ENCODE results near the gene PRSS27. TPM values are rescaled to one million over a fixed set of nuclear protein-coding genes. Genes with fewer than 3 reads are reported as not detected.

The PRSS27 gene
- total RNA-seq, 1 donor from 2014 or later: 0.11 TPM

GRCh38 chr16:2749936-2750335 lies 29.9 kb upstream of the PRSS27 start:
- intact Hi-C loops (cut with micrococcal nuclease): no loop called here
- no peaks in the 10 kb centered on the region for H3K36me3 ChIP-seq
- TF ChIP-seq CTCF (IDR thresholded peaks at IDR 0.05; ENCODE audit: borderline replicate concordance): no peak
- no peak overlapping the region for H3K27ac ChIP-seq (replicated peaks)
- H3K4me3 ChIP-seq: no peak overlapping the region
- H3K9me3 ChIP-seq (replicated peaks): no peaks in the 10 kb centered on the region
- H3K4me1 ChIP-seq: peaks cover 36% of the 10 kb centered on the region
- no peak for DNase-seq
- H3K27me3 ChIP-seq (ENCODE audit: low read depth): no peaks in the 10 kb centered on the region

GRCh38 chr16:2749476-2749875 lies 29.5 kb upstream of the PRSS27 start:
- no peak for DNase-seq
- H3K4me3 ChIP-seq: no peak overlapping the region
- intact Hi-C loops (cut with micrococcal nuclease): no loop called here

GRCh38 chr16:2748757-2749455 lies 28.9 kb upstream of the PRSS27 start:
- H3K9me3 ChIP-seq (replicated peaks): no peaks in the 10 kb centered on the region
- no peak overlapping the region for H3K4me3 ChIP-seq
- no peak for DNase-seq
- no peak for TF ChIP-seq CTCF (IDR thresholded peaks at IDR 0.05; ENCODE audit: borderline replicate concordance)
- H3K27ac ChIP-seq (replicated peaks): no peak overlapping the region
- H3K4me1 ChIP-seq: peaks cover 25% of the 10 kb centered on the region
- H3K27me3 ChIP-seq (ENCODE audit: low read depth): no peaks in the 10 kb centered on the region
- H3K36me3 ChIP-seq: no peaks in the 10 kb centered on the region
- intact Hi-C loops (cut with micrococcal nuclease): no loop called here

More at GRCh38 chr16:2749476-2749875, 29.5 kb upstream of the PRSS27 start:
- Histone ChIP-seq H3K36me3 (no peaks in the 10 kb centered on the region), H3K9me3 (replicated peaks) (no peaks in the 10 kb centered on the region), H3K4me1 (peaks cover 31% of the 10 kb centered on the region), H3K27ac (replicated peaks) (no peak overlapping the region), H3K27me3 (ENCODE audit: low read depth) (no peaks in the 10 kb centered on the region)
- no peak for TF ChIP-seq CTCF (IDR thresholded peaks at IDR 0.05; ENCODE audit: borderline replicate concordance)

- no peak for TF ChIP-seq CTCF (IDR thresholded peaks at IDR 0.05; ENCODE audit: borderline replicate concordance)
- no peak overlapping the region for H3K27ac ChIP-seq (replicated peaks)
- H3K27me3 ChIP-seq (ENCODE audit: low read depth): peaks cover 3% of the 10 kb centered on the region
- DNase-seq: no peak
- H3K4me1 ChIP-seq: peaks cover 1% of the 10 kb centered on the region
- no peaks in the 10 kb centered on the region for H3K36me3 ChIP-seq
- H3K9me3 ChIP-seq (replicated peaks): no peaks in the 10 kb centered on the region
- intact Hi-C loops (cut with micrococcal nuclease): no loop called here
- no peak overlapping the region for H3K4me3 ChIP-seq
These were observed 25.9 kb upstream of the PRSS27 start for GRCh38 chr16:2745961-2746360.

GRCh38 chr16:2745116-2745890 lies 25.3 kb upstream of the PRSS27 start:
- peaks cover 9% of the 10 kb centered on the region for H3K27me3 ChIP-seq (ENCODE audit: low read depth)
- DNase-seq: no peak
- no peak overlapping the region for H3K27ac ChIP-seq (replicated peaks)
- TF ChIP-seq CTCF (IDR thresholded peaks at IDR 0.05; ENCODE audit: borderline replicate concordance): no peak
- no peak overlapping the region for H3K4me3 ChIP-seq
- H3K36me3 ChIP-seq: no peaks in the 10 kb centered on the region
- intact Hi-C loops (cut with micrococcal nuclease): no loop called here
- no peaks in the 10 kb centered on the region for H3K9me3 ChIP-seq (replicated peaks)
- H3K4me1 ChIP-seq: no peaks in the 10 kb centered on the region
